Gastroesophageal sphincter (tissue), 4 donors: Measurements from ENCODE around the gene GSG1L. TPM values are rescaled to one million over a fixed set of nuclear protein-coding genes. Genes with fewer than 3 reads are reported as not detected.

ENCODE experiments used
- ATAC-seq: fragments of 150-250 bp; one replicate; pipeline ENCODE4 v1.9.1; 2016; ENCODE audit warnings: mild to moderate bottlenecking, moderate library complexity
- H3K27ac ChIP-seq, 4 donors: fragments of 200-600 bp; sonication (generic) in 3 of 4; 1 replicate in 3 of 4; 2 replicates in 1 of 4; pipeline ENCODE4 v1.5.1; 2016 to 2019
- H3K27me3 ChIP-seq: fragments of 200-600 bp; sonication (generic); one replicate; pipeline ENCODE4 v1.5.1; 2019
- H3K36me3 ChIP-seq, 2 donors: fragments of 200-600 bp; sonication (generic); one replicate each; pipeline ENCODE4 v1.5.1; 2019; ENCODE audit warnings: control low read depth in 1 of 2
- H3K4me1 ChIP-seq, 3 donors: fragments of 200-600 bp; sonication (generic); 1 replicate in 2 of 3; 2 replicates in 1 of 3; pipeline ENCODE4 v1.5.1; 2016 to 2019; ENCODE audit warnings: control low read depth in 2 of 3
- H3K4me3 ChIP-seq, 2 donors: fragments of 200-600 bp; sonication (generic); one replicate each; pipeline ENCODE4 v1.5.1; 2019; ENCODE audit warnings: mild to moderate bottlenecking in 1 of 2, moderate library complexity in 1 of 2
- H3K9me3 ChIP-seq, 3 donors: fragments of 200-600 bp; sonication (generic); one replicate each; pipeline ENCODE4 v1.5.1; 2017 to 2019; ENCODE audit warnings: control low read depth in 2 of 3
- CTCF ChIP-seq, 4 experiments: fragments of 200-600 bp in 2 of 4; fragments of 450-650 bp in 2 of 4; sonication (generic) in 1 of 4; IDR thresholded peaks; one replicate each; pipeline ENCODE4 v1.5.1; 2017 to 2019; ENCODE audit warnings: antibody characterized with exemption in 4 of 4, mild to moderate bottlenecking in 2 of 4, moderate library complexity in 2 of 4
- EP300 ChIP-seq: sonication (generic); formaldehyde crosslinking; IDR thresholded peaks from one replicate; pipeline ENCODE4 v1.6.1; 2017; ENCODE audit warnings: antibody characterized with exemption, mild to moderate bottlenecking
- POLR2A ChIP-seq, 2 donors: fragments of 450-650 bp; IDR thresholded peaks; one replicate each; pipeline ENCODE4 v1.6.1; 2017; ENCODE audit warnings: antibody characterized with exemption in 2 of 2, mild to moderate bottlenecking in 2 of 2, moderate library complexity in 1 of 2
- POLR2AphosphoS5 ChIP-seq: sonication (generic); formaldehyde crosslinking; IDR thresholded peaks from one replicate; pipeline ENCODE4 v1.6.1; 2017; ENCODE audit warnings: antibody characterized with exemption
- WGBS, 2 donors: methylation state at CpG; one replicate each; pipeline ENCODE4 v1.1.5; 2018; ENCODE audit warnings: low coverage in 1 of 2; 5-methylcytosine and 5-hydroxymethylcytosine counted together
- total RNA-seq, 4 donors: library from RNA; depleted of rRNA; stranded (reverse); fragments of >200 nt; gene quantifications; one replicate each; pipeline ENCODE4 v1.1.0, GENCODE V29; 2016

The GSG1L gene
- total RNA-seq, 4 donors from 2014 or later, result 1.0 TPM; not detected in 3

GRCh38 chr16:27775254-27775653 is 288.3 kb downstream of the GSG1L start:
- H3K27me3 ChIP-seq, result no peaks in the 10 kb centered on the region
- no peak for ATAC-seq
- no peak overlapping the region for H3K4me3 ChIP-seq
- no peak for TF ChIP-seq CTCF (IDR thresholded peaks at IDR 0.05)
- no peak for TF ChIP-seq EP300
- no peak for TF ChIP-seq POLR2A (IDR thresholded peaks at IDR 0.05)
- no peak for TF ChIP-seq POLR2AphosphoS5
- H3K36me3 ChIP-seq, result peaks cover 0 to 86% of the 10 kb centered on the region in 2 donors
- H3K9me3 ChIP-seq, result no peaks in the 10 kb centered on the region
- WGBS, 2 donors, result 100% methylated on average over 2 to 4 of the region's 8 CpGs
- H3K27ac ChIP-seq, result no peak overlapping the region
- H3K4me1 ChIP-seq, result peaks cover 0 to 11% (median 6%) of the 10 kb centered on the region in 3 donors

- 82 to 93% methylated on average over 4 to 6 of the region's 22 CpGs for WGBS, 2 donors
These were observed 288.7 kb downstream of the GSG1L start for GRCh38 chr16:27774779-27775178.

GRCh38 chr16:27773344-27773743 is 290.2 kb downstream of the GSG1L start:
- Histone ChIP-seq H3K27me3 (no peaks in the 10 kb centered on the region), H3K27ac (no peak overlapping the region), H3K36me3 (peaks cover 0 to 96% of the 10 kb centered on the region in 2 donors), H3K4me3 (no peak overlapping the region), H3K4me1 (no peaks in the 10 kb centered on the region), H3K9me3 (no peaks in the 10 kb centered on the region)
- ATAC-seq, result no peak
- TF ChIP-seq CTCF (IDR thresholded peaks at IDR 0.05), result no peak
- no peak for TF ChIP-seq POLR2A (IDR thresholded peaks at IDR 0.05)
- TF ChIP-seq POLR2AphosphoS5, result no peak
- TF ChIP-seq EP300, result no peak
- WGBS, 2 donors, result 83 to 100% methylated on average over 1 of the region's 4 CpGs

More at GRCh38 chr16:27774779-27775178, 288.7 kb downstream of the GSG1L start:
- H3K36me3 ChIP-seq, result peaks cover 0 to 90% of the 10 kb centered on the region in 2 donors
- ATAC-seq, result no peak
- TF ChIP-seq POLR2AphosphoS5, result no peak
- TF ChIP-seq EP300, result no peak
- no peak for TF ChIP-seq CTCF (IDR thresholded peaks at IDR 0.05)
- TF ChIP-seq POLR2A (IDR thresholded peaks at IDR 0.05), result no peak
- H3K4me3 ChIP-seq, result no peak overlapping the region
- H3K27me3 ChIP-seq, result no peaks in the 10 kb centered on the region
- no peaks in the 10 kb centered on the region for H3K9me3 ChIP-seq
- H3K27ac ChIP-seq, result no peak overlapping the region
- peaks cover 0 to 7% (median 4%) of the 10 kb centered on the region in 3 donors for H3K4me1 ChIP-seq

- Histone ChIP-seq H3K27ac (no peak overlapping the region), H3K4me1 (no peaks in the 10 kb centered on the region), H3K36me3 (peaks cover 0 to 97% of the 10 kb centered on the region in 2 donors), H3K27me3 (no peaks in the 10 kb centered on the region), H3K9me3 (no peaks in the 10 kb centered on the region), H3K4me3 (no peak overlapping the region)
- no peak for TF ChIP-seq POLR2AphosphoS5
- TF ChIP-seq CTCF (IDR thresholded peaks at IDR 0.05), result no peak
- no peak for TF ChIP-seq EP300
- no peak for TF ChIP-seq POLR2A (IDR thresholded peaks at IDR 0.05)
- WGBS, 2 donors, result 67% methylated on average over 1 of the region's 8 CpGs; no CpG with 5 or more reads in 1 of the 2 donors
- no peak for ATAC-seq
These were observed 291.3 kb downstream of the GSG1L start for GRCh38 chr16:27772093-27772825.
